Stimulated activated CD8-positive, alpha-beta memory T cell treated with anti-CD3 and anti-CD28 coated beads, Interleukin-7, amount 100 ng/mL, for 48 hours (primary cell): ENCODE data around the gene RGMA.

Experiments used
- DNase-seq, 2 donors: peaks; one replicate each; pipeline ENCODE4 v3.0.0-alpha.2; 2020; ENCODE audit warnings: low read depth in 1 of 2; ENCODE audit errors: extremely low read depth in 1 of 2

Gene RGMA

GRCh38 chr15:93093765-93094164, 4.8 kb upstream of the RGMA start:
- DNase-seq, result no peak

- DNase-seq, result no peak
These were observed 2.5 kb upstream of the RGMA start for GRCh38 chr15:93091465-93091864.

GRCh38 chr15:93089727-93090305, 805 bp upstream of the RGMA start:
- DNase-seq, result no peak

GRCh38 chr15:93088200-93088980, 621 bp downstream of the RGMA start:
- no peak for DNase-seq

- DNase-seq, result peak; percentile 33 to 39
These were observed 1.2 kb downstream of the RGMA start for GRCh38 chr15:93087825-93088199.

GRCh38 chr15:93086791-93087190, 2.2 kb downstream of the RGMA start:
- DNase-seq, result no peak

- no peak for DNase-seq
These were observed 3.3 kb downstream of the RGMA start for GRCh38 chr15:93085692-93086091.

- no peak for DNase-seq
These were observed 6.2 kb downstream of the RGMA start for GRCh38 chr15:93082861-93083260.

GRCh38 chr15:93081399-93081798, 7.6 kb downstream of the RGMA start:
- DNase-seq, result no peak

- no peak for DNase-seq
These were observed 8.6 kb downstream of the RGMA start for GRCh38 chr15:93080451-93080850.

- DNase-seq, result no peak
These were observed 12.1 kb downstream of the RGMA start for GRCh38 chr15:93076875-93077274.

- no peak for DNase-seq
These were observed 12.8 kb downstream of the RGMA start for GRCh38 chr15:93076217-93076616.

GRCh38 chr15:93074599-93074998, 14.4 kb downstream of the RGMA start:
- no peak for DNase-seq

GRCh38 chr15:93073465-93073952, 15.5 kb downstream of the RGMA start:
- DNase-seq, result no peak

- no peak for DNase-seq
These were observed 16.3 kb downstream of the RGMA start for GRCh38 chr15:93072411-93073394.

- no peak for DNase-seq
These were observed 17.0 kb downstream of the RGMA start for GRCh38 chr15:93072011-93072410.

- no peak for DNase-seq
These were observed 17.5 kb downstream of the RGMA start for GRCh38 chr15:93071469-93071936.

- DNase-seq, result no peak
These were observed 18.3 kb downstream of the RGMA start for GRCh38 chr15:93070551-93071296.

- no peak for DNase-seq
These were observed 18.9 kb downstream of the RGMA start for GRCh38 chr15:93070132-93070531.

GRCh38 chr15:93068581-93069199, 20.3 kb downstream of the RGMA start:
- no peak for DNase-seq
